ENCODE results near the gene SRRM2. TPM values are rescaled to one million over a fixed set of nuclear protein-coding genes. Genes with fewer than 3 reads are reported as not detected.
A peak's percentile ranks its signal among the peaks of the same experiment; 100 is the strongest.

Gene SRRM2
- total RNA-seq, 6 experiments from 2014 or later, result 111 to 419 (median 289) TPM

- no CpG with 5 or more reads among the region's 5 CpGs for WGBS (ENCODE audit: insufficient coverage, low coverage, low lambda C conversion rate, missing lambda C conversion rate)
Measured at GRCh38 chr16:2738615-2739014, 13.8 kb upstream of the SRRM2 start.

GRCh38 chr16:2739625-2740430 is 12.6 kb upstream of the SRRM2 start:
- Histone ChIP-seq H3K9me3 (no peaks in the 10 kb centered on the region), H3K27ac (no peak overlapping the region), H3K36me3 (no peaks in the 10 kb centered on the region), H3K4me3 (no peak overlapping the region), H3K27me3 (no peaks in the 10 kb centered on the region), H3K4me1 (no peaks in the 10 kb centered on the region)
- intact Hi-C loops (cut with DNase I), result no loop called here
- ATAC-seq, result no peak
- TF ChIP-seq POLR2A (IDR thresholded peaks at IDR 0.05) (no peak), CTCF (IDR thresholded peaks at IDR 0.05) (no peak)
- 61% methylated on average over 5 of the region's 8 CpGs for WGBS (ENCODE audit: insufficient coverage, low coverage, low lambda C conversion rate, missing lambda C conversion rate)
- DNase-seq, result peak in 1 of 3 donors; percentile 36

More at GRCh38 chr16:2738615-2739014, 13.8 kb upstream of the SRRM2 start:
- no peaks in the 10 kb centered on the region for H3K9me3 ChIP-seq
- TF ChIP-seq CTCF (IDR thresholded peaks at IDR 0.05) (no peak), POLR2A (IDR thresholded peaks at IDR 0.05) (no peak)
- H3K36me3 ChIP-seq, result no peaks in the 10 kb centered on the region
- no peaks in the 10 kb centered on the region for H3K27me3 ChIP-seq
- no peak overlapping the region for H3K27ac ChIP-seq
- ATAC-seq (no peak), DNase-seq (peak in 1 of 3 donors; percentile 45)
- H3K4me3 ChIP-seq, result no peak overlapping the region
- intact Hi-C loops (cut with DNase I), result no loop called here
- no peaks in the 10 kb centered on the region for H3K4me1 ChIP-seq

GRCh38 chr16:2740476-2740875 is 12.0 kb upstream of the SRRM2 start:
- Histone ChIP-seq H3K36me3 (no peaks in the 10 kb centered on the region), H3K9me3 (no peaks in the 10 kb centered on the region), H3K27me3 (no peaks in the 10 kb centered on the region), H3K4me1 (no peaks in the 10 kb centered on the region), H3K4me3 (no peak overlapping the region), H3K27ac (no peak overlapping the region)
- WGBS (ENCODE audit: insufficient coverage, low coverage, low lambda C conversion rate, missing lambda C conversion rate), result no CpG with 5 or more reads among the region's 6 CpGs
- ATAC-seq (no peak), DNase-seq (peak in 1 of 3 donors; percentile 35)
- intact Hi-C loops (cut with DNase I), result no loop called here
- TF ChIP-seq CTCF (IDR thresholded peaks at IDR 0.05), result no peak
- TF ChIP-seq POLR2A (IDR thresholded peaks at IDR 0.05), result no peak

GRCh38 chr16:2741168-2741567 is 11.3 kb upstream of the SRRM2 start:
- H3K4me3 ChIP-seq, result no peak overlapping the region
- ATAC-seq (no peak), DNase-seq (peak in 1 of 3 donors; percentile 31)
- no peaks in the 10 kb centered on the region for H3K27me3 ChIP-seq
- intact Hi-C loops (cut with DNase I), result no loop called here
- no peak overlapping the region for H3K27ac ChIP-seq
- WGBS (ENCODE audit: insufficient coverage, low coverage, low lambda C conversion rate, missing lambda C conversion rate), result no CpG with 5 or more reads among the region's 4 CpGs
- H3K4me1 ChIP-seq, result no peaks in the 10 kb centered on the region
- TF ChIP-seq CTCF (IDR thresholded peaks at IDR 0.05) (no peak), POLR2A (IDR thresholded peaks at IDR 0.05) (no peak)
- no peaks in the 10 kb centered on the region for H3K36me3 ChIP-seq
- H3K9me3 ChIP-seq, result no peaks in the 10 kb centered on the region
